GM12878 (cell line): ENCODE results near the gene KAZN.

ENCODE experiments used
- EZH2 ChIP-seq: IDR thresholded peaks from 2 replicates; pipeline ENCODE4 v1.6.1; 2012; ENCODE audit warnings: low read depth, mild to moderate bottlenecking, control low read depth, inconsistent platforms, low read length, borderline replicate concordance; ENCODE audit not compliant: control insufficient read depth
- NR2C2 ChIP-seq: IDR thresholded peaks from 2 replicates; pipeline ENCODE4 v1.6.1; 2011; ENCODE audit warnings: borderline replicate concordance, low read depth; ENCODE audit not compliant: control insufficient read depth, insufficient read length
- TF ChIP-seq, protein P1 (sequence below), 3 experiments: IDR thresholded peaks in 2 of 3; conservative IDR thresholded peaks in 1 of 3; 2 replicates each; pipeline ENCODE4 v1.5.1; 2011; ENCODE audit warnings: low read depth in 3 of 3, low read length in 3 of 3, mild to moderate bottlenecking in 3 of 3, control low read depth in 2 of 3, moderate library complexity in 2 of 3, inconsistent platforms in 1 of 3, mixed read lengths in 1 of 3; ENCODE audit not compliant: control insufficient read depth in 2 of 3, insufficient read depth in 1 of 3; ENCODE audit errors: extremely low read depth in 1 of 3

DNA sequence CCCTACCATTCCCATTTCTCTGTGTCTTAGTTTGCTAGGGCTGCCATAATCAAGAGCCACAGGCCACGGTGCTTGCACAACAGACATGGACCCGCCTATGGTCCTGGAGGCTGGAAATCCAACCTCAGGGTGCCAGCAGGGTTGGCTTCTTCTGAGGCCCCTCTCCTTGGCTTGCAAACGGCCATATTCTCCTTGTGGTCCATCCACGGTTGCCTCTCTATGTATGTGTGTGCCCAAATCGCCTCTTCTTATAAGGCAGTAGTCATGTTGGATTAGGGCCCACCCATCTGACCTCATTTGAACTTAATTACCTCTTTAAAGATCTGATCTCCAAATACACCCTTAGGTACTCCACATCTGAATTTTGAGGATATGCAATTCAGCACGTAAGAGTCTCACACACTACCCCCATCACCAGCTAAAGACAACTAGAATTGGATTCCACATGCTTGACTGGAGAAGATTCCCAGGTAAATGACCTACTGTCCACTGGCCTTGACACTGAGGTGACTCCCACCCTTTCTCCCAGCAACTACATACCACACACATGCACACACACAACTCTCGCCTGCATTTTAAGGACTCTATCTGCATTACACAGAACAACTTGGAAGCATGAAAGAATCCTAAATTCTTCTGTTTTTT, 526.7 kb downstream of the KAZN start:
- TF ChIP-seq EZH2 (no peak), NR2C2 (no peak)
- TF ChIP-seq, protein P1, sequence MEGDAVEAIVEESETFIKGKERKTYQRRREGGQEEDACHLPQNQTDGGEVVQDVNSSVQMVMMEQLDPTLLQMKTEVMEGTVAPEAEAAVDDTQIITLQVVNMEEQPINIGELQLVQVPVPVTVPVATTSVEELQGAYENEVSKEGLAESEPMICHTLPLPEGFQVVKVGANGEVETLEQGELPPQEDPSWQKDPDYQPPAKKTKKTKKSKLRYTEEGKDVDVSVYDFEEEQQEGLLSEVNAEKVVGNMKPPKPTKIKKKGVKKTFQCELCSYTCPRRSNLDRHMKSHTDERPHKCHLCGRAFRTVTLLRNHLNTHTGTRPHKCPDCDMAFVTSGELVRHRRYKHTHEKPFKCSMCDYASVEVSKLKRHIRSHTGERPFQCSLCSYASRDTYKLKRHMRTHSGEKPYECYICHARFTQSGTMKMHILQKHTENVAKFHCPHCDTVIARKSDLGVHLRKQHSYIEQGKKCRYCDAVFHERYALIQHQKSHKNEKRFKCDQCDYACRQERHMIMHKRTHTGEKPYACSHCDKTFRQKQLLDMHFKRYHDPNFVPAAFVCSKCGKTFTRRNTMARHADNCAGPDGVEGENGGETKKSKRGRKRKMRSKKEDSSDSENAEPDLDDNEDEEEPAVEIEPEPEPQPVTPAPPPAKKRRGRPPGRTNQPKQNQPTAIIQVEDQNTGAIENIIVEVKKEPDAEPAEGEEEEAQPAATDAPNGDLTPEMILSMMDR (IDR thresholded peaks at IDR 0.05 in 2 of 3, conservative IDR thresholded peaks at IDR 0.05 in 1 of 3; ENCODE audit: control insufficient read depth in 2 of 3, extremely low read depth in 1 of 3, insufficient read depth in 1 of 3, low read depth in 3 of 3, low read length in 3 of 3), result no peak
